ENCODE data around the gene DNER. TPM values are rescaled to one million over a fixed set of nuclear protein-coding genes. Genes with fewer than 3 reads are reported as not detected.

The DNER gene
- total and polyA plus RNA-seq, 2 experiments from 2014 or later: 4.7 to 8.8 TPM

DNA sequence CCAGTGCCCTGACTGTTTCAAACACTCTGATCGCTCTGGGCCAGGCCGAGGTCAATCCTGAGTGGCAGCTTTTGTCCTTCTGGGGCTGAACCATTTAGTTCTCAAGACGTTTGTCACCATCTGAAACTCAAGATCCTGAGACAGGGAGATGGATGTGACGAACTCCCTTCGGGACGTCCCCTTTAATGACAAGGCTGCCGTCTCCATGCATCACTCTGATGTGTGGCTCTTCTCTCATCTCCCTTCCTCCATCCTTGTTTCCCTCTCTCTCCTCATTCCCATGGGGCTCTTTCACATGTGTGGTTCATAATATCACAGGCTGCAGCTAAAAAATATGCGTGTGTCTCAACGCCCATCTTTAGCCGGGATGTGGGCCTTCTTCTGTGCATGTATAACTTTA is 189.6 kb downstream of the DNER start (continued):
- TF ChIP-seq, protein P1, sequence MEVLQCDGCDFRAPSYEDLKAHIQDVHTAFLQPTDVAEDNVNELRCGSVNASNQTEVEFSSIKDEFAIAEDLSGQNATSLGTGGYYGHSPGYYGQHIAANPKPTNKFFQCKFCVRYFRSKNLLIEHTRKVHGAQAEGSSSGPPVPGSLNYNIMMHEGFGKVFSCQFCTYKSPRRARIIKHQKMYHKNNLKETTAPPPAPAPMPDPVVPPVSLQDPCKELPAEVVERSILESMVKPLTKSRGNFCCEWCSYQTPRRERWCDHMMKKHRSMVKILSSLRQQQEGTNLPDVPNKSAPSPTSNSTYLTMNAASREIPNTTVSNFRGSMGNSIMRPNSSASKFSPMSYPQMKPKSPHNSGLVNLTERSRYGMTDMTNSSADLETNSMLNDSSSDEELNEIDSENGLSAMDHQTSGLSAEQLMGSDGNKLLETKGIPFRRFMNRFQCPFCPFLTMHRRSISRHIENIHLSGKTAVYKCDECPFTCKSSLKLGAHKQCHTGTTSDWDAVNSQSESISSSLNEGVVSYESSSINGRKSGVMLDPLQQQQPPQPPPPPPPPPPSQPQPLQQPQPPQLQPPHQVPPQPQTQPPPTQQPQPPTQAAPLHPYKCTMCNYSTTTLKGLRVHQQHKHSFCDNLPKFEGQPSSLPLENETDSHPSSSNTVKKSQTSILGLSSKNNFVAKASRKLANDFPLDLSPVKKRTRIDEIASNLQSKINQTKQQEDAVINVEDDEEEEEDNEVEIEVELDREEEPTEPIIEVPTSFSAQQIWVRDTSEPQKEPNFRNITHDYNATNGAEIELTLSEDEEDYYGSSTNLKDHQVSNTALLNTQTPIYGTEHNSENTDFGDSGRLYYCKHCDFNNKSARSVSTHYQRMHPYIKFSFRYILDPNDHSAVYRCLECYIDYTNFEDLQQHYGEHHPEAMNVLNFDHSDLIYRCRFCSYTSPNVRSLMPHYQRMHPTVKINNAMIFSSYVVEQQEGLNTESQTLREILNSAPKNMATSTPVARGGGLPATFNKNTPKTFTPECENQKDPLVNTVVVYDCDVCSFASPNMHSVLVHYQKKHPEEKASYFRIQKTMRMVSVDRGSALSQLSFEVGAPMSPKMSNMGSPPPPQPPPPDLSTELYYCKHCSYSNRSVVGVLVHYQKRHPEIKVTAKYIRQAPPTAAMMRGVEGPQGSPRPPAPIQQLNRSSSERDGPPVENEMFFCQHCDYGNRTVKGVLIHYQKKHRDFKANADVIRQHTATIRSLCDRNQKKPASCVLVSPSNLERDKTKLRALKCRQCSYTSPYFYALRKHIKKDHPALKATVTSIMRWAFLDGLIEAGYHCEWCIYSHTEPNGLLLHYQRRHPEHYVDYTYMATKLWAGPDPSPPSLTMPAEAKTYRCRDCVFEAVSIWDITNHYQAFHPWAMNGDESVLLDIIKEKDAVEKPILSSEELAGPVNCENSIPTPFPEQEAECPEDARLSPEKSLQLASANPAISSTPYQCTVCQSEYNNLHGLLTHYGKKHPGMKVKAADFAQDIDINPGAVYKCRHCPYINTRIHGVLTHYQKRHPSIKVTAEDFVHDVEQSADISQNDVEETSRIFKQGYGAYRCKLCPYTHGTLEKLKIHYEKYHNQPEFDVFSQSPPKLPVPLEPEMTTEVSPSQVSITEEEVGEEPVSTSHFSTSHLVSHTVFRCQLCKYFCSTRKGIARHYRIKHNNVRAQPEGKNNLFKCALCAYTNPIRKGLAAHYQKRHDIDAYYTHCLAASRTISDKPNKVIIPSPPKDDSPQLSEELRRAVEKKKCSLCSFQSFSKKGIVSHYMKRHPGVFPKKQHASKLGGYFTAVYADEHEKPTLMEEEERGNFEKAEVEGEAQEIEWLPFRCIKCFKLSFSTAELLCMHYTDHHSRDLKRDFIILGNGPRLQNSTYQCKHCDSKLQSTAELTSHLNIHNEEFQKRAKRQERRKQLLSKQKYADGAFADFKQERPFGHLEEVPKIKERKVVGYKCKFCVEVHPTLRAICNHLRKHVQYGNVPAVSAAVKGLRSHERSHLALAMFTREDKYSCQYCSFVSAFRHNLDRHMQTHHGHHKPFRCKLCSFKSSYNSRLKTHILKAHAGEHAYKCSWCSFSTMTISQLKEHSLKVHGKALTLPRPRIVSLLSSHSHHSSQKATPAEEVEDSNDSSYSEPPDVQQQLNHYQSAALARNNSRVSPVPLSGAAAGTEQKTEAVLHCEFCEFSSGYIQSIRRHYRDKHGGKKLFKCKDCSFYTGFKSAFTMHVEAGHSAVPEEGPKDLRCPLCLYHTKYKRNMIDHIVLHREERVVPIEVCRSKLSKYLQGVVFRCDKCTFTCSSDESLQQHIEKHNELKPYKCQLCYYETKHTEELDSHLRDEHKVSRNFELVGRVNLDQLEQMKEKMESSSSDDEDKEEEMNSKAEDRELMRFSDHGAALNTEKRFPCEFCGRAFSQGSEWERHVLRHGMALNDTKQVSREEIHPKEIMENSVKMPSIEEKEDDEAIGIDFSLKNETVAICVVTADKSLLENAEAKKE (CRISPR knock-in tag; IDR thresholded peaks at IDR 0.05): no peak
- TF ChIP-seq EZH2phosphoT487 (IDR thresholded peaks at IDR 0.05; ENCODE audit: unreplicated experiment) (no peak), POLR2AphosphoS5 (IDR thresholded peaks at IDR 0.05; ENCODE audit: low read depth) (no peak), EZH2 (IDR thresholded peaks at IDR 0.05; ENCODE audit: low read depth, unreplicated experiment) (no peak), NANOG (IDR thresholded peaks at IDR 0.05; ENCODE audit: borderline replicate concordance) (no peak), JUNB (IDR thresholded peaks at IDR 0.05; ENCODE audit: unreplicated experiment) (no peak), ZNF114 (CRISPR knock-in tag; IDR thresholded peaks at IDR 0.05) (no peak), CREB1 (CRISPR knock-in tag; IDR thresholded peaks at IDR 0.05; ENCODE audit: low read depth) (no peak), ZNF331 (CRISPR knock-in tag; IDR thresholded peaks at IDR 0.05; ENCODE audit: low read depth) (no peak)
- TF ChIP-seq, protein P2, sequence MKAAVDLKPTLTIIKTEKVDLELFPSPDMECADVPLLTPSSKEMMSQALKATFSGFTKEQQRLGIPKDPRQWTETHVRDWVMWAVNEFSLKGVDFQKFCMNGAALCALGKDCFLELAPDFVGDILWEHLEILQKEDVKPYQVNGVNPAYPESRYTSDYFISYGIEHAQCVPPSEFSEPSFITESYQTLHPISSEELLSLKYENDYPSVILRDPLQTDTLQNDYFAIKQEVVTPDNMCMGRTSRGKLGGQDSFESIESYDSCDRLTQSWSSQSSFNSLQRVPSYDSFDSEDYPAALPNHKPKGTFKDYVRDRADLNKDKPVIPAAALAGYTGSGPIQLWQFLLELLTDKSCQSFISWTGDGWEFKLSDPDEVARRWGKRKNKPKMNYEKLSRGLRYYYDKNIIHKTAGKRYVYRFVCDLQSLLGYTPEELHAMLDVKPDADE (IDR thresholded peaks at IDR 0.05): no peak
- TF ChIP-seq, protein P3, sequence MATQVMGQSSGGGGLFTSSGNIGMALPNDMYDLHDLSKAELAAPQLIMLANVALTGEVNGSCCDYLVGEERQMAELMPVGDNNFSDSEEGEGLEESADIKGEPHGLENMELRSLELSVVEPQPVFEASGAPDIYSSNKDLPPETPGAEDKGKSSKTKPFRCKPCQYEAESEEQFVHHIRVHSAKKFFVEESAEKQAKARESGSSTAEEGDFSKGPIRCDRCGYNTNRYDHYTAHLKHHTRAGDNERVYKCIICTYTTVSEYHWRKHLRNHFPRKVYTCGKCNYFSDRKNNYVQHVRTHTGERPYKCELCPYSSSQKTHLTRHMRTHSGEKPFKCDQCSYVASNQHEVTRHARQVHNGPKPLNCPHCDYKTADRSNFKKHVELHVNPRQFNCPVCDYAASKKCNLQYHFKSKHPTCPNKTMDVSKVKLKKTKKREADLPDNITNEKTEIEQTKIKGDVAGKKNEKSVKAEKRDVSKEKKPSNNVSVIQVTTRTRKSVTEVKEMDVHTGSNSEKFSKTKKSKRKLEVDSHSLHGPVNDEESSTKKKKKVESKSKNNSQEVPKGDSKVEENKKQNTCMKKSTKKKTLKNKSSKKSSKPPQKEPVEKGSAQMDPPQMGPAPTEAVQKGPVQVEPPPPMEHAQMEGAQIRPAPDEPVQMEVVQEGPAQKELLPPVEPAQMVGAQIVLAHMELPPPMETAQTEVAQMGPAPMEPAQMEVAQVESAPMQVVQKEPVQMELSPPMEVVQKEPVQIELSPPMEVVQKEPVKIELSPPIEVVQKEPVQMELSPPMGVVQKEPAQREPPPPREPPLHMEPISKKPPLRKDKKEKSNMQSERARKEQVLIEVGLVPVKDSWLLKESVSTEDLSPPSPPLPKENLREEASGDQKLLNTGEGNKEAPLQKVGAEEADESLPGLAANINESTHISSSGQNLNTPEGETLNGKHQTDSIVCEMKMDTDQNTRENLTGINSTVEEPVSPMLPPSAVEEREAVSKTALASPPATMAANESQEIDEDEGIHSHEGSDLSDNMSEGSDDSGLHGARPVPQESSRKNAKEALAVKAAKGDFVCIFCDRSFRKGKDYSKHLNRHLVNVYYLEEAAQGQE (IDR thresholded peaks at IDR 0.05; ENCODE audit: unreplicated experiment): no peak

All from GM23338 (cell line).